Activated naive CD8-positive, alpha-beta T cell treated with anti-CD3 and anti-CD28 coated beads, Interleukin-2, amount 50 U/mL, for 24 hours (primary cell): ENCODE data around the gene PNLDC1.
"Not testable (repeated sequence)": the region's sequence is repeated elsewhere in the genome, so short reads cannot be mapped to it uniquely, and the experiment has no call there.

Source experiments
- ATAC-seq: fragments of 150-1000 bp; cut with Tn5 transposase; one replicate; pipeline ENCODE4 v1.10.0; 2021
- DNase-seq: peaks from one replicate; pipeline ENCODE4 v3.0.0; 2021
- H3K27ac Mint-ChIP-seq: one replicate; pipeline ENCODE4 v1.8.0; 2021; ENCODE audit warnings: mild to moderate bottlenecking, mixed read lengths
- H3K27me3 Mint-ChIP-seq: one replicate; pipeline ENCODE4 v1.8.0; 2021; ENCODE audit warnings: mixed read lengths
- H3K36me3 Mint-ChIP-seq: one replicate; pipeline ENCODE4 v1.8.0; 2021; ENCODE audit warnings: low read depth, mixed read lengths
- H3K4me1 Mint-ChIP-seq: one replicate; pipeline ENCODE4 v1.8.0; 2021; ENCODE audit warnings: mixed read lengths
- H3K4me3 Mint-ChIP-seq: one replicate; pipeline ENCODE4 v1.8.0; 2021; ENCODE audit warnings: mild to moderate bottlenecking, moderate library complexity, mixed read lengths
- H3K9me3 Mint-ChIP-seq: one replicate; pipeline ENCODE4 v1.8.0; 2021; ENCODE audit warnings: mixed read lengths

The PNLDC1 gene

GRCh38 chr6:159838020-159838744 is 38.1 kb downstream of the PNLDC1 start:
- Mint-ChIP-seq H3K36me3 (no peaks in the 10 kb centered on the region), H3K9me3 (no peaks in the 10 kb centered on the region), H3K27me3 (no peaks in the 10 kb centered on the region), H3K4me1 (peaks cover 4% of the 10 kb centered on the region), H3K27ac (no peak overlapping the region), H3K4me3 (no peak overlapping the region)
- no peak for DNase-seq
- no peak for ATAC-seq

- Mint-ChIP-seq H3K9me3 (no peaks in the 10 kb centered on the region), H3K36me3 (no peaks in the 10 kb centered on the region), H3K27me3 (no peaks in the 10 kb centered on the region), H3K4me3 (no peak overlapping the region), H3K27ac (no peak overlapping the region), H3K4me1 (no peaks in the 10 kb centered on the region)
- DNase-seq (no peak), ATAC-seq (no peak)
Observed at GRCh38 chr6:159842035-159842434, 42.0 kb downstream of the PNLDC1 start.

DNA sequence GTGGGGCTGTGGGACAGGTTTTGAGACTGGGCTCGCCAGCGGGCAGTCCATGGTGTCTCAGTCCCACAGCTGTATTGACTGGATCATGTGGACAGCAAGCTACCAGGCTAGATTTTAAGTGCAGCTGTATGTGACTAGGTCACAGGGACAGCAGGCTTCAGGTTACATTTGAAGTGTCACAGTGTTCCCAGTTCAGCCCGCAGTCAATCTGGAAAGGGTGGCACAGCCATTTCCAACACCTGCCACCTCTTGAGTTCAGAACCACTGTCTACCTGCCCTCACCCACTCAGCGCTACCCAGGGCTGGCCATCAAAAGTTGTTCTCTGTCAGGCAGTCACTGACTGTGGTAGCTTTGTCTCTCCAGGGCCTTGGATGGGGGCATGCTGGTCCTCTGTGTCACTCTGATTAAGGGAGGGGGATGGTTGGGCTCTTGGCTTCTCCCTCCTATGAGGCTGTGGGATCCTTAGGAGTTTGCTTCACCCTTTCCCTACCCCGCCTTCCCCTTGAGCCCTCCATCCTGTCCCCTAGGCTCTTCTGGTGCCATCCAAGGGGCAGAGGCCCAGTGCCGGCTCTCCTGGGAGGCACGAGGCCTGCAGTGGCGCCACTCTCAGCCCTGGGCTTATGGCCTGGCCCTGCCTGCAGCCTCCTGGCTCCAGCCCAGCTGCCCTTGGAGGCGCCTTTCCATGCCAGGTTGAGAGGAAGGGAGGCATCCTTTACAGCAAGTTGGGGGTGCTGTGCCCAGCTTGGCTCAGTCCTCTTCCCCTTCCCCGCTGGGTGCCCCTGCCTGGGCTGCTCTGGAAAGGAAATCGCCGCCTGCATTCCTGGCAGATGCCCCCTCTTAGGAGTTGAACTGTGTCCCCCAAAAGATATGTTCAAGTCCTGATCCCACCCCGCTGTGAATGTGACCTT is 44.9 kb downstream of the PNLDC1 start:
- Mint-ChIP-seq H3K4me1 (no peaks in the 10 kb centered on the region), H3K27ac (no peak overlapping the region)

GRCh38 chr6:159848552-159848951 is 48.5 kb downstream of the PNLDC1 start:
- H3K4me3 Mint-ChIP-seq, H3K4me1 Mint-ChIP-seq, H3K9me3 Mint-ChIP-seq, H3K36me3 Mint-ChIP-seq, H3K27ac Mint-ChIP-seq, DNase-seq, H3K27me3 Mint-ChIP-seq, ATAC-seq: not testable (repeated sequence)

More for the DNA sequence above, 44.9 kb downstream of the PNLDC1 start:
- ATAC-seq (peak; percentile 24), DNase-seq (no peak)
- Mint-ChIP-seq H3K9me3 (peaks cover 4% of the 10 kb centered on the region), H3K36me3 (no peaks in the 10 kb centered on the region), H3K4me3 (no peak overlapping the region), H3K27me3 (no peaks in the 10 kb centered on the region)

DNA sequence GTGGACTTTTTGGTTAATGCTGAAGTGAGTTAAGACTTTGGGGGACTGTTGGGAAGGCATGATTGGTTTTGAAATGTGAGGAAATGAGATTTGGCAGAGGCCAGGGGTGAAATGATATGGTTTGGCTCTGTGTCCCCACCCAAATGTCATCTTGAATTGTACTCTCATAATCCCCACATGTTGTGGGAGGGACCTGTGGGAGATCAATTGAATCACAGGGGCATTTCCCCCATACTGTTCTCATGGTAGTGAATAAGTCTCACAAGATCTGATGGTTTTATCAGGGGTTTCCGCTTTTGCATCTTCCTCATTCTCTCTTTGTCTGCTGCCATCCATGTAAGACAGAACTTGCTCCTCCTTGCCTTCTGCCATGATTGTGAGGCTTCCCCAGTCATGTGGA is 49.8 kb downstream of the PNLDC1 start:
- ATAC-seq, H3K27ac Mint-ChIP-seq, H3K36me3 Mint-ChIP-seq, H3K27me3 Mint-ChIP-seq, DNase-seq, H3K4me3 Mint-ChIP-seq, H3K9me3 Mint-ChIP-seq, H3K4me1 Mint-ChIP-seq: not testable (repeated sequence)

GRCh38 chr6:159852877-159853276 is 52.8 kb downstream of the PNLDC1 start:
- Mint-ChIP-seq H3K36me3 (no peaks in the 10 kb centered on the region), H3K27ac (no peak overlapping the region), H3K9me3 (peaks cover 10% of the 10 kb centered on the region), H3K27me3 (no peaks in the 10 kb centered on the region), H3K4me3 (no peak overlapping the region), H3K4me1 (no peaks in the 10 kb centered on the region)
- ATAC-seq (no peak), DNase-seq (no peak)

DNA sequence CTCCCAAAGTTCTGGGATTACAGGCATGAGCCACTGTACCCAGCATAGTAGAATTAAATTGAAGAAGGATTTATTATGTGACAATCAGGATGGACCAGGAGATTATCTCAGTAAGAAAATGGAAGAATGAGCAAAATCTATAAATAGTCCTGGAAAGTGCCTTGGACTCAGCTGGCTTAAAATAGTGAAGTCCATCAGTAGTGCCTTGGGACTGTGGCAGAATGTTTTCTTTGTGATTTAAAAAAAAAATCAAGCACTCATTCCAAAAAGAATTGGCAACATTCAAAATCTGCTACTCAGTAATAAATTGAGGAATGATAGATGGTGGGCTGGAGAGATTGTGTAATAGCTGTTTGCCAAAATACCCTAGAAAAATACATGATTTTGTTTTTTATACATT is 53.7 kb downstream of the PNLDC1 start:
- DNase-seq (no peak), ATAC-seq (no peak)
- H3K9me3 Mint-ChIP-seq, result peaks cover 8% of the 10 kb centered on the region
- no peak overlapping the region for H3K4me3 Mint-ChIP-seq
- no peaks in the 10 kb centered on the region for H3K27me3 Mint-ChIP-seq
- H3K27ac Mint-ChIP-seq, result no peak overlapping the region
- H3K4me1 Mint-ChIP-seq, result no peaks in the 10 kb centered on the region
- H3K36me3 Mint-ChIP-seq, result no peaks in the 10 kb centered on the region

GRCh38 chr6:159854959-159855358 is 54.9 kb downstream of the PNLDC1 start:
- H3K4me1 Mint-ChIP-seq, result no peaks in the 10 kb centered on the region
- H3K36me3 Mint-ChIP-seq, result no peaks in the 10 kb centered on the region
- peaks cover 8% of the 10 kb centered on the region for H3K9me3 Mint-ChIP-seq
- H3K27me3 Mint-ChIP-seq, result no peaks in the 10 kb centered on the region
- no peak for DNase-seq
- H3K27ac Mint-ChIP-seq, result no peak overlapping the region
- H3K4me3 Mint-ChIP-seq, result no peak overlapping the region
- ATAC-seq, result no peak

GRCh38 chr6:159858259-159858658 is 58.2 kb downstream of the PNLDC1 start:
- H3K4me3 Mint-ChIP-seq, result no peak overlapping the region
- DNase-seq, result no peak
- H3K27ac Mint-ChIP-seq, result no peak overlapping the region
- peaks cover 15% of the 10 kb centered on the region for H3K4me1 Mint-ChIP-seq
- H3K27me3 Mint-ChIP-seq, result no peaks in the 10 kb centered on the region
- H3K36me3 Mint-ChIP-seq, result no peaks in the 10 kb centered on the region
- peaks cover 8% of the 10 kb centered on the region for H3K9me3 Mint-ChIP-seq
- no peak for ATAC-seq

DNA sequence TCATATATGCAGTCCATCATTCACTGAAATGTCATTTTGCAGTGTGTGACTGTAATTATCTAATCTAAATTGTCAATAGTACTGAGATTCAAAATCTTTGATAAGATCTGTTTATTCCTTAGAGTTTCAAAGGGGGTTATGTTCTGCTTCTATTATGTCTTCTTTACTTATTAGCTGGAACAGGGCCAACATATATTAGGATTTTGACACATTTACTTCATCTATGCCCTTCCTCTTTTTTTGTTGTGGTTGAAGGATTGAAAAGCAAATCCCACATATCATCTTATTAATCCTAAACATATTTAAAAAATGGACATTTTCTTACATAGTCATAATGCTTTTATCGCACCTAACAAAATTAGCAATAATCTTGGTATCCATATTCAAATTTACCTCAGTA is 60.4 kb downstream of the PNLDC1 start:
- Mint-ChIP-seq H3K27ac (no peak overlapping the region), H3K9me3 (peaks cover 8% of the 10 kb centered on the region), H3K27me3 (no peaks in the 10 kb centered on the region), H3K4me1 (peaks cover 15% of the 10 kb centered on the region), H3K4me3 (no peak overlapping the region), H3K36me3 (no peaks in the 10 kb centered on the region)
- DNase-seq (no peak), ATAC-seq (no peak)

- ATAC-seq, result no peak
- DNase-seq, result no peak
- Mint-ChIP-seq H3K27ac (no peak overlapping the region), H3K4me1 (peaks cover 15% of the 10 kb centered on the region), H3K36me3 (no peaks in the 10 kb centered on the region), H3K4me3 (no peak overlapping the region), H3K9me3 (peaks cover 4% of the 10 kb centered on the region), H3K27me3 (no peaks in the 10 kb centered on the region)
Observed at GRCh38 chr6:159862103-159862502, 62.0 kb downstream of the PNLDC1 start.

GRCh38 chr6:159863341-159863740 is 63.3 kb downstream of the PNLDC1 start:
- not testable (repeated sequence) for H3K9me3 Mint-ChIP-seq, H3K4me3 Mint-ChIP-seq, H3K27ac Mint-ChIP-seq, H3K27me3 Mint-ChIP-seq, H3K36me3 Mint-ChIP-seq
- ATAC-seq (peak; percentile 72), DNase-seq (peak; percentile 22)
- H3K4me1 Mint-ChIP-seq, result peaks cover 15% of the 10 kb centered on the region

GRCh38 chr6:159865226-159865920 is 65.3 kb downstream of the PNLDC1 start:
- ATAC-seq (no peak), DNase-seq (no peak)
- H3K4me3 Mint-ChIP-seq, result no peak overlapping the region
- H3K27ac Mint-ChIP-seq, result no peak overlapping the region
- H3K4me1 Mint-ChIP-seq, result peaks cover 15% of the 10 kb centered on the region
- no peaks in the 10 kb centered on the region for H3K27me3 Mint-ChIP-seq
- H3K36me3 Mint-ChIP-seq, result no peaks in the 10 kb centered on the region
- no peaks in the 10 kb centered on the region for H3K9me3 Mint-ChIP-seq

GRCh38 chr6:159866286-159867247 is 66.5 kb downstream of the PNLDC1 start:
- no peaks in the 10 kb centered on the region for H3K27me3 Mint-ChIP-seq
- H3K9me3 Mint-ChIP-seq, result no peaks in the 10 kb centered on the region
- no peaks in the 10 kb centered on the region for H3K36me3 Mint-ChIP-seq
- ATAC-seq (no peak), DNase-seq (no peak)
- peaks cover 15% of the 10 kb centered on the region for H3K4me1 Mint-ChIP-seq
- no peak overlapping the region for H3K27ac Mint-ChIP-seq
- H3K4me3 Mint-ChIP-seq, result no peak overlapping the region
